ENCODE results near the gene PCMT1. TPM values are rescaled to one million over a fixed set of nuclear protein-coding genes. Genes with fewer than 3 reads are reported as not detected.

PCMT1 gene
- total RNA-seq, 2 donors from 2014 or later: 77.6 to 114 TPM

GRCh38 chr6:149855741-149856140 lies 106.2 kb downstream of the PCMT1 start:
- intact Hi-C loops (cut with DNase I): no loop called here
- TF ChIP-seq POLR2A (IDR thresholded peaks at IDR 0.05): no peak
- peak; percentile 84 for TF ChIP-seq POLR2AphosphoS5 (IDR thresholded peaks at IDR 0.05)
- H3K27me3 ChIP-seq (replicated peaks; ENCODE audit: insufficient read depth): no peaks in the 10 kb centered on the region
- WGBS: 41% methylated on average over 2 of the region's 2 CpGs
- peaks cover 13% of the 10 kb centered on the region for H3K4me1 ChIP-seq (replicated peaks)
- peaks cover 0 to 3% of the 10 kb centered on the region in 2 donors for H3K36me3 ChIP-seq
- H3K27ac ChIP-seq: peak overlapping the region; percentile 6 to 42
- DNase-seq (ENCODE audit: low spot score): peak; percentile 44
- H3K4me3 ChIP-seq: no peak overlapping the region
- no peaks in the 10 kb centered on the region for H3K9me3 ChIP-seq

GRCh38 chr6:149856256-149856994 lies 106.9 kb downstream of the PCMT1 start:
- no peak overlapping the region for H3K4me3 ChIP-seq
- H3K36me3 ChIP-seq: no peaks in the 10 kb centered on the region
- H3K27me3 ChIP-seq (replicated peaks; ENCODE audit: insufficient read depth): no peaks in the 10 kb centered on the region
- H3K4me1 ChIP-seq (replicated peaks): peaks cover 17% of the 10 kb centered on the region
- 73% methylated on average over 10 of the region's 10 CpGs for WGBS
- peak overlapping the region in 1 of 2 donors; percentile 13 for H3K27ac ChIP-seq
- H3K9me3 ChIP-seq: no peaks in the 10 kb centered on the region
- intact Hi-C loops (cut with DNase I): no loop called here
- TF ChIP-seq POLR2AphosphoS5 (IDR thresholded peaks at IDR 0.05): no peak
- TF ChIP-seq POLR2A (IDR thresholded peaks at IDR 0.05): no peak
- no peak for TF ChIP-seq CTCF (IDR thresholded peaks at IDR 0.05)
- DNase-seq (ENCODE audit: low spot score): no peak

- no peaks in the 10 kb centered on the region for H3K9me3 ChIP-seq
- H3K4me3 ChIP-seq: no peak overlapping the region
- no peak for TF ChIP-seq CTCF (IDR thresholded peaks at IDR 0.05)
- no peak for TF ChIP-seq POLR2A (IDR thresholded peaks at IDR 0.05)
- peak; percentile 61 for TF ChIP-seq POLR2AphosphoS5 (IDR thresholded peaks at IDR 0.05)
- no peaks in the 10 kb centered on the region for H3K27me3 ChIP-seq (replicated peaks; ENCODE audit: insufficient read depth)
- peak; percentile 42 for DNase-seq (ENCODE audit: low spot score)
- intact Hi-C loops (cut with DNase I): no loop called here
- peaks cover 17% of the 10 kb centered on the region for H3K4me1 ChIP-seq (replicated peaks)
- H3K27ac ChIP-seq: no peak overlapping the region
- 63% methylated on average over 5 of the region's 5 CpGs for WGBS
- H3K36me3 ChIP-seq: no peaks in the 10 kb centered on the region
Measured at GRCh38 chr6:149857541-149857940, 108.0 kb downstream of the PCMT1 start.

GRCh38 chr6:149859368-149859767 lies 109.8 kb downstream of the PCMT1 start:
- Histone ChIP-seq H3K27ac (no peak overlapping the region), H3K36me3 (no peaks in the 10 kb centered on the region), H3K4me1 (replicated peaks) (peaks cover 17% of the 10 kb centered on the region), H3K4me3 (no peak overlapping the region), H3K27me3 (replicated peaks; ENCODE audit: insufficient read depth) (no peaks in the 10 kb centered on the region), H3K9me3 (no peaks in the 10 kb centered on the region)
- TF ChIP-seq POLR2A (IDR thresholded peaks at IDR 0.05) (no peak), CTCF (IDR thresholded peaks at IDR 0.05) (no peak), POLR2AphosphoS5 (IDR thresholded peaks at IDR 0.05) (no peak)
- intact Hi-C loops (cut with DNase I): no loop called here
- DNase-seq (ENCODE audit: low spot score): no peak
- 86% methylated on average over 7 of the region's 7 CpGs for WGBS

GRCh38 chr6:149859938-149860337 lies 110.4 kb downstream of the PCMT1 start:
- intact Hi-C loops (cut with DNase I): loop anchor here (10.0 kb wide), 2 partner anchors 135 to 295 kb away; partner anchors contain the start of gene GINM1

More at GRCh38 chr6:149859938-149860337, 110.4 kb downstream of the PCMT1 start:
- WGBS: over 99% methylated on average over 3 of the region's 3 CpGs
- no peak for TF ChIP-seq POLR2AphosphoS5 (IDR thresholded peaks at IDR 0.05)
- no peak for TF ChIP-seq CTCF (IDR thresholded peaks at IDR 0.05)
- no peak for TF ChIP-seq POLR2A (IDR thresholded peaks at IDR 0.05)
- no peak overlapping the region for H3K4me3 ChIP-seq
- no peak for DNase-seq (ENCODE audit: low spot score)
- H3K9me3 ChIP-seq: no peaks in the 10 kb centered on the region
- H3K36me3 ChIP-seq: no peaks in the 10 kb centered on the region
- peak overlapping the region in 1 of 2 donors; percentile 52 for H3K27ac ChIP-seq
- peaks cover 17% of the 10 kb centered on the region for H3K4me1 ChIP-seq (replicated peaks)
- H3K27me3 ChIP-seq (replicated peaks; ENCODE audit: insufficient read depth): no peaks in the 10 kb centered on the region
